ENCODE measurements around the gene SS18L1.
A peak's percentile ranks its signal among the peaks of the same experiment; 100 is the strongest.
"Not testable (repeated sequence)": the region's sequence is repeated elsewhere in the genome, so short reads cannot be mapped to it uniquely, and the experiment has no call there.

Gene SS18L1

DNA sequence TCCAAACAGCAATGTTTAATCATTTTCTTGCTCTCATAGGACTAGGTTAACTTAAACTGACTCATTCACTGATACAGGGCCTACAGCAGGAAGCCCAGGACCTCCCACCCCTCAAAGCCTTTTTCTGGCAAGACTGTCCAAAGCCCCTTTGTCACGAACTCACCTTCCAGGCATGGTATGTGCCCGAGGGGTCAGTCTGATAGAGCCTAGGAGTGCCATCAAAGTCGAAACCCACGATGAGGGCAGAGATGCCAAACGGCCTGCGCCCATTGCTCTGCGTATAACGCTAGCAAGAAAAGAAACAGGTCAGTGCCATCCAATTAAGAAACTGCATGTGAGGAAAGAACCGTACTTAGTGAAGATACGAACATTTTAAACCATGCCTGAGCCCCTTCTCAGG lies 4.7 kb upstream of the SS18L1 start:
- DNase-seq: no peak

DNA sequence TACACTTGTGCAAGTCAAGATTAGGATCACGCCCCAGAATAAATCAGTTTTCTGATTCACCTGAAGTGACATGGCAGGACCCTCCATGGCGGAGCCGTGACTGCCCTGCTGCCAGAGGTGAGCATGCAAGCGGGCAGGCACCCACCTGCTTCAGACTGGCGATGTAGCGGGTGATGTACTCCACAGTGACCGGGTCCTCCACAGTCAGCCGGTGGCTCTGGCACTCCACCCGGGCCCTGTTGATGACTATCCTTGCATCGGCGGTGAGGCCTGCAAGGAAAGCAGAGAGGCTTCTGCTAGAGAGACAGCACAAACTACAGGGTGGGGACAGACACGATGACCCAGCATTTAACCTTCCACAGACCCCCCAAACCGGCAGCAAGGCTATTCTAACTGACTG lies 3.9 kb upstream of the SS18L1 start:
- no peak for DNase-seq

DNA sequence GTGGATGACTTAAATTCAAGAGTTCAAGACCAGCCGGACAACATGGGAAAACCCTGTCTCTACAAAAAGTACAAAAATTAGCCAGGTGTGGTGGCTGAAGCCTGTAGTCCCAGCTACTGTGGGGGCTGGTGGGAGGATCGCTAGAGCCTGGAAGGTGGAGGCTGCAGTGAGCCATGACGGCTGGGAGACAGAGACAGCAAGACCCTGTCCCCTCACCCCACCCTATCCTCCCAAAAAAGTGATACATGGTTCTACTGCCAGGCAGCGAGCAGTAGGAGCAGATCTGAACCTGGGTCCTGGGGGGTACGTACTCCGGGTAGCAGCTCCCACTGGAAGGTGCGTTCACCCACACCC lies 2.5 kb upstream of the SS18L1 start:
- DNase-seq: no peak

DNA sequence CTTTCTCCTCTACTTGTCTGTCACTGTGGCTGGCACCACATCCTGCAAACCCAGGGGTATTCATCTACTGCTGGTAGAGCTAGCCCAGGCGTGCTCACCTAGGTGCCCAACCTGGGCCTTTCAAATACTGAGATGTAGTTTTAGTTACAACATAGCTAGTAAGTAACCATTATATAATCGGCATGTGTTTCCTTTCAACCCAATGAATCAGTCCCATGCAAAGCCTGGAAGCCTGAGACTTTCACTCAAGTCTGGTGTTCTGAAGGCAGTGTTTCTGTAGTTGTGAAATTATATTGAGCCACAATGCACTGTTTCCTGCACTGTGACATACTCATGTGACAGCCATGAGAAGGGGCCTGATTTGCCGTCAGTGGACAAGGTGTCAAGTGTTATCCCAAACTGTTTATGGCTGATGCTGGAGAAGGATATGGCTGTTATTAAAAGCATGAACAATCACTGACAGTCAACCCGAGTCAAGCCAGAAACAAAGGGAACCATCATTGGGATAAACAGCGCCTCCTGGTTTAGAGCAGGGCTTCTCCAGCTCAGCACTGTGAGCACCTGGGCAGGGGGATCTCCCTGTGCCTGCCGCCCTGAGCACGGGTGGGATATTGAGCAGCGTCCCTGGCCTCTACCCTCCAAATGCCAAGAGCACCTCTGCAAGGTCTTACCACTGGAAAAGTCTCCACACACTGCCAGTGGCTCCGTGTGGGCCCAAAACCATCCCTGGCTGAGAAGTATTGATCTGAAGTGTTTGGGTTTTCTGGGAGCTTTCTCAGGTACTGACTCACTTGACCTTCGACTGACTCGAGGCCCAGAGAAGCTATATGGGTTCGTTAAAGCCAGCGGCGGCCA lies 1.9 kb upstream of the SS18L1 start:
- no peak for DNase-seq

DNA sequence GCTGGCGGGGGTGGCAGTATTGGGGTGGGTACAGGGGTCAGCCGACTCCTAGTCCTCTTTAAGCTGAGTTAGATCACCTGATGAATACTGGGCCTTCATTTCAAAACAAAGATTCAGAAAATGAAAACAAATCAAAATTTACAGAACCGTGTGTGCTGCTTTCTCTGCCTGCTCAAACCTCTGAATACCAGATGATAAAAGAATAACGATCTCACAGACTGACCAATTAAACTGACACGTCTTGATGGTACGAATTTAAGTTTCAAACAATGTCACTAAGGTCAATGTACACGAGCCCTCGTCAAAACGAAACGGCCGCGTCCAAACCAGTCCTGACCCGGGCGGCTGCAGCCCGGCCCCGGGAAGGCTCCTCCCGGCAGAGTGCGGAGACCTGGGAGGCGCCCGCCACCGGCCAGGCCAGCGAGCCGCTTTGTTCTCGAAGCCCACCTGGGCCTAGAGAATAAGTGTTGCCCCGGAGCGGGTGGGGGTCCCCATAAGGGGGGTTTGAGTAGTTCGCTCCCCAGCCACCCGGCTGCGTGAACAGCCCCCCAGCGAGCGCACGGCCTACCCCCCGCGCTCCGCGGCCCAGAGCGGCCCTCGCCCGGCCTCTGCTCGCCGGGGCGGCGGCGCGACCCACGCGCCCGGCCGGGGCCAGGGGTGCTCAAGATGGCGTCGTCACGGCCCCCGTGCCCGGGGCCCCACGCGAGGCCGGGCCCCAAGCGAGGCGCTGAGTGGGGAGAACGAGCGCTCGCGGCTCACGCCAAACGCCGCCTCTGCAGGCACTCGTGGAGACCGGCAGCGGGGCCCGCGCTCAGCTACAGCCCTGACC lies 1.1 kb upstream of the SS18L1 start:
- no peak for DNase-seq

DNA sequence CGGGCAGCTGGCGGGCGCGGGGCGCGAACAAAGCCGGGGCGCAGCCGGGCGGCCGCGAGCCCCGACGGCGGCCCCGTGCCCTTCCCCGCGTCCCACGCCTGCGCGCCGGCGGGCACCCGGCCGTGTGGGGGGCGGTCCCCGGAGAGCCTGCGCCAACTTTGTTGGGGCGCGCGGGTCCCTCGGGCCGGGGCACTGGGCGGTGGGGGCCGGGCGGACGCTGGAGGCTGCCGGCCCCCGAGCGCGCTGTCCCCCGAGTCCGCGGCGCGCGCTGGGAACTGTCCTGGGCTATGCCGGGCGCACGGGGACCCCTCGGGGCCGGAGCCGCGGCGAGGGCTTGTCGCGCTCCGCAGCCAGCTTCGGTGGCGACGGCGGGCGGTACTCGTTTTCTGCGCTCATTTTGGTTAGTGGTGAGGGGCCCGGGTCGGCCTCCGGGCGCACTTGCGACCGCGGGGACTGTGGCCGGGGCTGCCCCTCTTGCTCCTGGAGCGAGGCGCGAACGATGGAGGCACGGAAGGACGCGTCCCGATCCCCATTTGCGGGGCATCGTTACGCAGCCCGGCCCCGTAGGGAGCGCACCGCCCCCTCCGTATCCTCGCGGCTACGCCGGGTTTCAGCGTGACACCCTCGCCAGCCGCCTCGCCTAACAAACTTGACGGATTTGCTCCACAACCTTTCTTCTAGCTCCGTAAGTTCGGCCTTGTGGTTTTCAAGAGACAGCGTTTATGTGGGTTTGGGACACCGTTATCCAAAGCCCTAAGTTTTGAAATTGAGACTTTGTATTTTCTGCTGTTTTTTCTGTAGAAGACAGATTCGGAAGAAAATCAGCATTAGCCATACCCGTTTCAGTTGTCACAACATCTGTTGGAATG lies 622 bp downstream of the SS18L1 start:
- DNase-seq: peak; percentile 63

DNA sequence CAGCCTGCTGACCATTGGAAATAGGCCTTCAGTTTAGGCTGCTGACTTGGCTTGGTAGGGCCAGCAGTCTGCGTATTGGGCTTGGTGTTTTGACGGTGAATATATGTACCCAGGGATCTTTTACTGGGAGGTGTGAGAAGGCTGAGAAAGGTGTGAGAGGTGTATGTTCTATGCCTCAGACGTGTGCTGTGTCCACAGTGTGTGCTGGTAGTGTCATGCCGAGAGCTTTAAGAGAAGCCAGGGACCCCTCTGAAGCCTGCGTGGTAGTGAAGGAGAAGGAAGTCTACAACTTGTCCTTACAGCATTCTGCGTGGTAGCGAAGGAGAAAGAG lies 2.1 kb downstream of the SS18L1 start:
- DNase-seq: no peak

DNA sequence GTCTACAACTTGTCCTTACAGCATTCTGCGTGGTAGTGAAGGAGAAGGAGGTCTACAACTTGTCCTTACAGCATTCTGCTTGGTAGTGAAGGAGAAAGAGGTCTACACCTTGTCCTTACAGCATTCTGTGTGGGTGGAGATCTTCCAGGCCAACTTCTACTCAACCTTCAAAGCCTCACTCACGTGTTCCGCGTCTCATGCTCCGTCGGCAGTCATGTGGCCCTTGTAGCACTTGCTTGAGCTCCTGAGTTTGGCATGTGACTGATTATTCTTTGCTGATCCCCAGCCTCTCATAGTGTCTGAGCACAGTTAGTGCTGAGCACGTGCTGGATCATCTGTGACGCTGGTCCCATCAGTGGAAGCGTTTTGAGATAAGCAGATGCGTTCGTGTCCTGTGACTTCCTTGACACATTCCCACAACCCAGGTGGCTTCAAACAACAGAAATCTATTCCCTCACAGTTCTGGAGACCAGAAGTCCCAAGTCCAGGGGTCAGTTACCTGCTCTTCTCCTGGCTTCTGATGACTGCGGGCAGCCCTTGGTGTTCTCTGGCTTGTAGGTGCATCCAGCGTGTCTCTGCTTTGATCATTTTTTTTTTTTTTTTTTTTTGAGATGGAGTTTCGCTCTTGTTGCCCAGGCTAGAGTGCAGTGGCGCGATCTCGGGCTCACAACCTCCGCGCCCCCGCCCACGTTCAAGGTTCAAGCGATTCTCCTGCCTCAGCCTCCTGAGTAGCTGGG lies 2.6 kb downstream of the SS18L1 start:
- DNase-seq: no peak

DNA sequence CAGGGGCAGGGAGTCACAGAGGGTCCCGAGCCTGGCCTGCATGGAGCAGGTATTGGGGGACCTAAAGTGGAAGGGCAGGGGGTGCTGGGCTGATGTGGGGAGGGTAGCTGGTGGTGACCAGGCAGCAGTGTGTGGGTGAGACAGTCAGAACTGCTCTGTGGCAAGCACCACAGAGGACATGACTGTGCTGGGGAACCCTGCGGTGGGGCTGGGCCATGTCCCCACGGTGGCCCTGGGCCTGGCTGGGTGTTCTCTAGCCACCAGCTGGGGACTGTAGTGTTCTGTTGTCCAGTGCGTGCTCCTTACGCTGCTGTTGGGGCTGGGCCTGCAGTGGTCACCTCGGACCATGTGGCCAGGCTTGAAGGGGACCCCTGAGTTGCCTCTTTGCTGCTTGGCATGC lies 3.6 kb downstream of the SS18L1 start:
- no peak for DNase-seq

DNA sequence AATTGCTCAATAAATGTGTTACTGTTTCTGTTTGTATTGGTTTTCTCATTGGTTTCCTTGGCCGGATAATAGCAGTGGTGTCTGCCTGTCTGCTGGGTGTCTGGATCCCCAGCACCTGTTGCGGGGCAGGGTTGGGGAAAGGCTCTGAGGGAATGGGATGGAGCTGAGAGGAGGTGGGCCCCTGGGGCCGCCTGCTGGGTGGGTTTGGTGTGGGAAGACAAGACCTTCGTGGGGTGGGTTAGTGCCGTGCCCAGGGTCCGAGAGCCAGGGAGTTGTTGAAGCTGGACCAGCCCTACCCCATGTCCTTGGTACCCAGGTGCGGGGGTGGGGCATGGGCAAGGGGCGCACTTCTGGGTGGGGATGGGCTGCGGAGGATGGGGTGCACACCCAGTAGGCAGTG lies 4.0 kb downstream of the SS18L1 start:
- DNase-seq: no peak

DNA sequence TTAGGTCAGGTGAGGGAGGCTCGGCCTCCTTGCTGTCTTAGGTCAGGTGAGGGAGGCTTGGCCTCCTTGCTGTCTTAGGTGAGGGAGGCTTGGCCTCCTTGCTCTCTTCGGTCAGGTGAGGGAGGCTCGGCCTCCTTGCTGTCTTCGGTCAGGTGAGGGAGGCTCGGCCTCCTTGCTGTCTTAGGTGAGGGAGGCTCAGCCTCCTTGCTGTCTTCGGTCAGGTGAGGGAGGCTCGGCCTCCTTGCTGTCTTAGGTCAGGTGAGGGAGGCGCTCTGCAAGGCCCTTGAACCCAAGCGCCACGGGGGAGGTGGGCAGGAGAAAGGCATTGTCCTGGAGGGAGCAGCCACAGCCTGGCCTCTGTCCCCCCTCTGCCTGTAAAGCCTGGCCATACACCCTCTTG lies 4.8 kb downstream of the SS18L1 start:
- DNase-seq: not testable (repeated sequence)

DNA sequence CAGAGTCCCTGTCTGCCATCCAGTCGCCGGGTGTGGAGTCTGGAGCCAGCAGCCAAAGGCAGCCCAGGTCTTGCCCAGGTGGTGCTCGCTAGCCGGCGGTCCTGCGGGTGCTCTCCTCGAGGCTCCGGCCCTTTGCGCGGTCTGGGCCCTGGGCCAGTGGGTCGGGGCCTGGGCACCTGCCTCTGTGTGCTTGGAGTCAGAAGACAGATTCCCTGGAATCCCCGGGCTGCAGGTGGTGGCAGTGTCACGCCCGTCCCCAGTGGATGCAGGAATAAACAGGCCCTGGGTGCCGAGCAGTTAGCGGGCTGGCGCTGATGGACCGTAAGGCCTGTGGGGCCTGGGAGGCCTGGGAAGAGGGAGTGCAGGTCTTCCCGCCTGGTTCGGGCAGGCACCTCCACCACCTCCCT lies 5.3 kb downstream of the SS18L1 start:
- DNase-seq: no peak

DNA sequence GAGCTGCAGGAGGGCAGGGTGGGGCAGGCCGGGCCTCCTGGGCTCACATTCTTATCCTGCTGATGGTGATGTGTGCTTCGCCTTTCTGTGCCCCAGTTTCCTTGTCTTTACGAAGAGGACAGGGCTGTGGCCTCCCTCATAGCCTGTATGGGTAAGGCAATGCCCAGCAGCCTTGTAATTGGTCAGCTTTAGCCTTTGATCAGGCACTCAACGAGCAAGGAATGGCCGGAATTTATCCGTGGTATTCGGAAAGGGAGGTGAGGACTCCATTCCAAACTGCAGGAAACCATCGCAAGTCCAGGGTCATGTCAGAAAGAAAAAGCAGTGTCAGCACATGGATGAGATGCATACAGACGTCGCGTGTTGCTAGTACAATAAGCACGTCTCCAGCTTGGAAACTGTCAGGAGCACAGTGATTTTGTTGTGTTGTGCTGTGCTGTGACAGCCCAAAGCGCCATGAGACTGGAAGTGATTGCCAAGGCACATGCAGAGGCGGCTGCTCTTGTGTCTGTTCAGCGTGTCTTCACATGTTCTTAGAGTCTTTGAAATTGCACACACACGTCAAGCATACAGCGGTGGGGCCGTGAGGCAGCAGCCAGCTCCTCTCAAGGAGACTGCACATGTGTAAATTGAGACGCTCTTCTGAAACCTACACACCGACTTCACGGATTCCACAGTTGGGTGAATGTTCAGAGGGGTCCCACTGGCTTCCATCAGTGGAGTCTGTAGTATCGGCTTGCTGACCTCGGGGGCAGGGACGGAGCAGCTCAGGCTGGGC lies 6.2 kb downstream of the SS18L1 start:
- DNase-seq: no peak

DNA sequence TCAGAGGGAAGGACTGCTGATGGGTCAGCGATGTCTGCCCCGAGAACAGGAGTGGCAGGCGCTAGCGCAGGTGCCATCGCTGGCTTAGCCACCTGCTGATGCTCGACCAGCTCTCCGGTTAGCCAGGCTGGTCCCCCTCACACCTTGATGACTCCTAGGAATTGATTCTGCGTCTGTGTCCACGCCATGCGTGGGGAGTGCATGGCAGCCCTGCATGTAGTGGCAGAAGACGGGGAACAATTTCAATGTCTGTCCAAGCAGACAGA lies 6.7 kb downstream of the SS18L1 start:
- no peak for DNase-seq

DNA sequence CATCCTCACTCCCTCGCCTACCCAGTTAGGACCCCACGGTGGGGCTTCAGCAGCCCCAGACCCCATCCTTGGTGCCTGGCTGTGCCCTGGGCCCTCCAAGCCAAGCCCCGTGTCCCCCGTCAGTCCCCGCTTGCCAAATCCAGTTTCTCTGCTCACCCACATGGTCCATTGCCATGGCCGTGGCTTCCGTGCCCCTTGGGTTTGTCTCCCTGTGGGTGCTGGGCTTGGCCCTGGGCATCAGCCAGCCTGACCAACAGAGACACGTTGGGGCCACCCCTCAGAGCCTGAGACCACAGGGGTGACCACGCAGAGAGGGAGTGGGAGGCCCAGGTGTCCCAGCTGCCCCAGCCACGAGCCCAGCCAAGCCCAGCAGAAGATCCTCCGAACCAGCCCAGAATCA lies 7.7 kb downstream of the SS18L1 start:
- DNase-seq: no peak

DNA sequence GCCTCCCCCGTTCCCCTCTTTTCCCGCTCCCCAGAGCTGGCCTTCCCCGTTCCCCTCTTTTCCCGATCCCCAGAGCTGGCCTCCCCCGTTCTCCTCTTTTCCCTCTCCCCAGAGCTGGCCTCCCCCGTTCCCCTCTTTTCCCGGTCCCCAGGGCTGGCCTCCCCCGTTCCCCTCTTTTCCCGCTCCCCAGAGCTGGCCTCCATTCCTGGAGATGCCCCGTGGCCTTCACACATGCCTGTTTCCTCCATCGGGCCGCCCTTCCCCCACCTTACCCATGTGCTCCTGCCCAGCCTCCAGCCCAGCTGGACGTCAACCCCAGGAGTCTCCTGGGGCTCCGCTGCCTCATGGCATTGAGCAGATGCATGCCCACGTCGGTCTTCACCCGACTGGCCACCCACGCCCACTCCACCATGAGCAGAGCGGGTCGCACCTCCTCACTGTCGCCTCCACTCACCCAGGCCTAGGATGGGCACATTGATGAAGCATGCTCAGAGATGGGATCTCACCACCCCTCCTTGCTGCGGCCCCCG lies 8.3 kb downstream of the SS18L1 start:
- no peak for DNase-seq

DNA sequence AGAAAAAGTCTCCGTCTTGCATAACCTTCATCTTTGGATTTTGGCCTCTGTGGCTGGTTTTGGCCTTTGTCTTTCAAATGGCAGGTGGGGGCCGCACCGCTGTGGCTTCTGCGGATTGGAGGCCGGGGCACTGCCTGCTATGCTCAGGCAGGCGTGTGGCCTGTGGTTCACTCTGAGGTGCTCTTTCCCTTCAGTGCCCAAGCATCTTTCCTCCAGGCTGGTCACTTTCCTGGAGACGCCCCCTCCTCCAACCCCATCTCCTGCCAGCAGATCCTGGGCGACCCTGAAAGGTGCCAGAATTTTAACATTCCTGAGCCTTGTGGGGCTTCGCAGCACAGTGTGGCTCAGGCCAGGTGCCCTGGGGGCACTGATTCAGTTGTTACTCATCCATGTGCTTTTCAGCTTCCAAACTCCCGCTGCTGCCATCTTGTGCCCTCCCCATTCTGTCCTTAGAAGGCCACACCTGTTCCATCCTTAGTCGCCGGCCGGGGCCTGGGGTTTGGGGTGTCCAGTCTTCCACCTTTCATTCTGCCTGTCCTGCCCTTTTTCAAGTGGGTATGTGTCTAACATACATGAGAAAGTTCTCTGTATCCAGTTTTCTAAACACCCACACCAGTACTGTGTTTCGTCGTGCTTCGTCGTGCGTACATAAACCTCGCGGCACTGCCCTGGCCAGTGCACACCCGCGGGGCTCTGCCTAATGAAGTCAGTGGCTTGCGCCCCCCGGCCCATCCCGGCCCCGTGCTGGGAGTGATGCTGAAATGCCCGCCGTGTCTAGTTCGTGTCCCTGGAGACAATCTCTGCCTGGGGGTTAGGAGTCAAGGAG lies 12.1 kb downstream of the SS18L1 start:
- no peak for DNase-seq

DNA sequence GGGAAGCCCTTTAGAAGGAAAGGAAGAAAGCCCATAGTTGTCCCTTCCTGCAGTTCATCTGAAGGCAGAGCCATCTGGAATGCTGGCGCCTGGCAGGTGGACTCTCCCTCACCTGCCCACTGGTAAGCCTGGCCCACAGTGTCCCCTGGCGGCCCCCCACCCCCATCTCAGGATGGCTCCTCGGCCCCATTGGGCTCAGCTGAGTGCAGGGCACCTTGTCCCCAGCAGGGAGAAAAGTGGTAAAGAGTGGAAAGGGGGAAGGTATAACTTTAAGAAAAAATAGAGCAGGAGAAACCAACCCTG lies 12.6 kb downstream of the SS18L1 start:
- no peak for DNase-seq

DNA sequence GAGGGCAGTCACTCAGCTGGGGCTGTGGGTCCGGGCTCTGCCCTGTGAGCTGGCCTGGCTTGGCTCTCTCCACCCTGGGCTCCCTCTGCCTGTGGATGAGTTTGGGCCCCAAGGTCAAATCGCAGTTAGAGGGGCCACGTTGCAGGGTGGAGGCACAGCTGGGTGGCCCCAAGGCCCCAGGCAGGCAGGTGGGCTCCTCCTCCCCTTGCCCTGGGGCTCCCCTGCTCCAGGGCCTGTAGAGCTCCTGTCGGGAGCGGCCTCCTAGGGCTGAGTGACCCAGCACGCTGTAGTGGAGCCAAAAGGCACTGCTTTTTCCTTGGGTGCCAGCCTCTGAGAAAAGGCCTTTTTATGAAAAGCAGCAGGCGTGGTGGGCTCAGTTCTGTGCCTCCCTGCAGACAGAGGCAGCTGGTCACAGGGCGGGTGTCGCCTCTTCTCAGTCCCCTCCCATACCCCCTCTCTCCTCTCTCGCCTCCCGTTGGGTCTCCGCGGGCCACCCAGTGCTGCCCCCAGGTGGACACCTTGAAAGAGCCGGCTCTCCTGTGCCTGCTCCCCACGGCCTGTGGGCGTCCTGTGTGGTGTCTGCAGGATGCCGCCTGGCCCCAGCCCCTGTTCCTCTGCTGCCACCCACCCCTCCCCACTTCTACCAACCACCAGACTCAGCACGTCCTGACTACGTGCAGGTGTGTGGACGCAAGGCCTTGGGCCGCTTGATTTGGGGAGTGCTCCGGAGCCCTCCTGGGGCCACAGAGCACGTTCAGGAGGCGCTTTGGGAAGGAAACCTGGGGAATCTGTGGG lies 13.2 kb downstream of the SS18L1 start:
- DNase-seq: peak; percentile 79

DNA sequence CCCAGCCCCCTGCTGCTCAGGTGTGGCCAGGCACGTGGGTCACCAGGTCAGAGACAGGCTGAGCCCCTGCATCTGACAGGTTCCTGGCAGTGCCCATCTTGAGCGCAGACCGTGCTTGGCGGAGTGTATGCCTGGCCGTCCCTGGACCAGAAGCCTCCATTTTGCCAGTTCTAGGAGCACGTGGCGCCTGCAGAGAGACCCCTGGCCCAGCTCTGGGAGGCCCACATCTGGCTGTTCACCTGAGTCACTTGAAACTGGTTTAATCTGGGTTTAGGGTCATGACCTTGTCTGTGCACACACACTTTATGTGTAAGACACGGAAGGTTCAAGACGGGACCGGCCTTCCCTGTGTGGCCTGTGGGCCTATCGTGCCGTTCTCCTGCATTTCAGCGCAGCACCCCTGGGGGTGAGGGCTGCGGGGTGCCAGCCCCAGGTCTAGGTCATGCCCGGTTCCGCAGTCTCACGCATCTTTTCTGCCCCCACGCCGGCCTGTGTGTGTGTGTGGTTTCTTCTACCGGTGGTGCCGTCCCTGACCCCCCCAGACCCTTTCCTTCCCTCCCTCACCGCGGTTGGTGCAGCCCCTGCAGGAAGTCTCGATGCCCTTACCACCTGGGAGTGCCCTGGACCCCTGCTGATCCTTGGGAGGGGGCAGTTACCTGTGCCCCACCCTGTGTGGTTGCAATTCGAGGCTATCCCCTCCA lies 14.0 kb downstream of the SS18L1 start:
- DNase-seq: no peak

Data from femur (tissue), 1 donor.